GM19023 (cell line): ENCODE data around the gene PNPLA1.
A peak's percentile ranks its signal among the peaks of the same experiment; 100 is the strongest.

Source experiments
- ATAC-seq: cut with Tn5 transposase; IDR thresholded peaks from one replicate; pipeline ENCODE4 v1.9.1; 2021; ENCODE audit warnings: mild to moderate bottlenecking, moderate library complexity; ENCODE audit not compliant: unreplicated experiment

Gene PNPLA1

DNA sequence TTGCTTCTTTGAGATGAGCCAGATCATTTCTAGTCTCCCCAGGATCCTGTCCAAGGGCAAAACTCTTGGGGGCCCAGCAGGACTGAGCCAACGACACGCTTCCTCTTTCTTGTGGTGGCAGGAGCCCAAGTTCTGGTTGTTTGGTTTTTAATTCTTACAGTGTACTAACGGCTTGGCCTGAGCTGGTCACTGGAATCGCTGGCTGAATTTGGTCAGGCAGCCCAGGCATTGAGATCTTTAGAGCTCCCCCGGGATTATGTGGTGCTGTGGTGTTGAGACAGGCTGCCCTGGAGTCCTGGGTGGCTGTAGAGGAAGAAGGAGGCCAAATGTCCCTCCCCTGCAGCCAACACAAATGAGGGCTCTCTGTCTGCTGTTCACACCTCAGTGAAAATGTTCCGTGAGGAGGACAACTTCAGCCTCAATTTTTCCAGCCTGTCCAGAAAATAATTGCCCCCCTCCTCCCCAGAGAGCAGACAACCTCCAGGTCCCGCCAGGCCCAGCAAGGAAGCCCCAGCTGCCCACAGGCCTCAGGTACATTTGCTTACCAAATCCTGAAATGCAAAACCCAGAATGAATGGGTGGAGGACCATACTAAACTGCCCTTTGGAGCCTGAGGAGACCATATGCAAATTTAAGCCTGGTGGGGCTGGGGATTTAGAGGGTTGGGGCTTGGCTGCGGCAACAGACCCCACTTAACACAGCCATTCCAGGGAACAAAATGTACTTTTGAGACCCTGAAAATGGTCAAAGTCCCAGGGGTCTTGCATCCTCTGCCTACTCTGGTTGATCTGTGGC is 43.2 kb downstream of the PNPLA1 start:
- peak; percentile 64 for ATAC-seq

DNA sequence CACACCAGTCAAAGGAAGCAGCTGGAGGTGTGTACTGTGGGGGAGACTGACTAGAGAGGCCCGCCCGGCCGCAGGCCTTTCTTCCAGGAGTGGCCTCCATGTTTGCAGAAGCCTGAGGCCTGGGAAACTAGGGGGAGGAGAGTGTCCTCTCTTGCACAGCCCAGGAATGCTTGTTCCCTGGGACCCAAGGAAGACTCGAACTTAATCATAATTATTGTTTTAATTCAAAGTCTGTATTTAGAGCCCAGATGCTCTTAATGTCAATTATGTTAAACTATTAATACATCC is 43.7 kb downstream of the PNPLA1 start:
- ATAC-seq: no peak

DNA sequence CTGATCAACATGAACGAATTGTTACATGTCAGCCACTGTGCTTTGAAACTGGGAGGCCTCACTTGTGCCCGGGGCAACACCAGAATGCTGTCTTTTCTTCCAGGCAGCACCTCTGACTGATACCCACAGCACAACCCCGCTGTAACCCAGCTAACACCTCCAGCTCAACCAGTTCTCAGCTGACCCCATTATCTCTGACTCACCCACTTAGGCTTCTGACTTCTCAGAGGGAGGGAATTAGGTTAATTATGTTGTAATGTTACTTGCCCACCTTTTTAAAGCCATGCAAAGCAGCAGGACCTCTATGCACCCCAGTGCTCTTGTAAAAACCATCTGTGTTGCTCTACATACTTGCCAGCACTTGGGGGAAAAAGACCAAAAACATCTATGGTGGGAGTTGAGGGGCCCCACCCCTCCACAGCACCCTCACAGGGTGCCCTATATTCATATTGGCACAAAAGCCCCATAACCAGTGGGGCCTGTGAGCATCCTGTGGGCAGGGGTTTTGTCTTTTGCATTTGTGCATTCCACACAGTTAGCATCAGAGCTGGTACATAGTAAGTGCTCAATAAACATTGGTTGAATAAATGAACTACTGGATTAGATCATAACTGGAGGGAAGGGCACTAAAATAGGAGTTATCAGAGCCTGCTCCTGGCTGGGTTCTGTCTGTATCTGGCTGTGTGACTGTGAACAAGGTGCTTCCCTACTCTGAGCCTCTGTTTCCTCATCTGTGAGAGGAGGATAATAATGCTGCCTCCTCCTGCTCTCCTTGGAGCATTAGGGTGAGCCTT is 44.6 kb downstream of the PNPLA1 start:
- ATAC-seq: no peak

DNA sequence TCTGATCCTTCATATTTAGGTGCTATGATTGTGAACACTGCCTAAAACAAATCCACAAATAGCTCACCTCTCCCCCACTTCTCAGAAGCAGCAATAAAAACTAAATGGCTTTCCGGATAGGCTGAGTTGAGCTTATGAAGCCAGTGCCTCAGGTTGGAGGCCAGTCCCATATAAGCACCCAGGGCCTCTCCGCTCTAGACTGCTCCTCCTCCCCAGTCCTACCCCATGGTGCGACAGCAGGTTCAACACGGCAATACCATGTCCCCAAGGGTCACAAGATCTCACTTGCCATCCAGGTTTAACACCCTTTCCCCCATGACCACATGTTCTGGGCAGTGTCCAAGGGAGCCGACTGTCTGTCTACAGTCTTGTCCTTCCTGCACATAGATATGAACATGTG is 46.1 kb downstream of the PNPLA1 start:
- ATAC-seq: no peak

DNA sequence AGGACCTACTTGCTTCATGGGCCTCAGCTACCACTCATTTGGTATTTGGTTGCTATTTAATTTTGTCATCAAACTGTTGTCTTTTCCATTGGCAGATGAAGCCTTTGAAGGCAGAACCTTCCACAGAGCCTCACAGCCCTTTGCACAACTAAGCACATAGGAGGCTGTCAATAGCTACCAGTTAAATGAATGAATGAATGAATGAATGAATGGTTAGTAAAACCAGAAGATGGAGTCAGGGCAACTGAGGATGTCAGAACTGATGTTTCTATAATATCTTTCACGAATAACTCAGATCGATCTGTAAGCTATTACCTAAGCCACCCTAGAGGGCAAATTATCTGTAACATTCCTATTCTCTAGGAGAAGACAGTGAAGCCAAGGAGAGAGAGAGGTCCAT is 47.8 kb downstream of the PNPLA1 start:
- ATAC-seq: no peak

DNA sequence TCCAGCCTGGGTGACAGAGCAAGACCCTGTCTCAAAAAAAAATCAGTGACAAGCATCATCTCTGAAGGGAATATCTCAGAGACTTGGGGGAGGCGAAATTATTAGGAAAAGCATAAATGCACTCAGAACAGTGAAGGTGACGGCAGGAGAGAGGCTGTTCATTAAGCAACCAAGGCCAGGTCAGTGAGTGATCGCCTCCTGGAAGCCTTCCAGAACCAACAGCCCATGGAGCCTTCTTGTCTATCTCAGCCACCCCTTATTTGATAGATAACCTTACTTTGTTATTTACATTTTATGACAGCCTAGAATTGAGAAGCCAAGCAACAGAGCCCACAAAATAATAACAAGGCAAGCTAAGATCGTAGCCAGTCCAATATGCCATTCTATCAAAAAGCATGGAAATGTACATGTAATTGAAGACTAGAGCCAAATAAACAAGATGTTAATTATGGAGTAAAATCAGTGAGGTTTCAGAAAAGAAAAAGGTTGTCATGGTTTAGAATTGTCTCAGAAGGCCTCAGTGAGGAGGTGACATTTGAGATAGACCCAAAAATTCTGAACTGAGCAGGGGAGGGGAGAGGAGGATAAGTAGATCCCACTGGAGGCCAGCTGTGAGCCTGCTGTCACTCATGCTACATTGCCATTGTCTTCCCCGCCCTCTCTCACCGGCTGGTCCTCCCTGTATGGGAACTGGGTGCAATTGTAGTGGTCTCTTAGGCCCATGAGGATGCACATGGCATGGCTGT is 49.0 kb downstream of the PNPLA1 start:
- no peak for ATAC-seq

DNA sequence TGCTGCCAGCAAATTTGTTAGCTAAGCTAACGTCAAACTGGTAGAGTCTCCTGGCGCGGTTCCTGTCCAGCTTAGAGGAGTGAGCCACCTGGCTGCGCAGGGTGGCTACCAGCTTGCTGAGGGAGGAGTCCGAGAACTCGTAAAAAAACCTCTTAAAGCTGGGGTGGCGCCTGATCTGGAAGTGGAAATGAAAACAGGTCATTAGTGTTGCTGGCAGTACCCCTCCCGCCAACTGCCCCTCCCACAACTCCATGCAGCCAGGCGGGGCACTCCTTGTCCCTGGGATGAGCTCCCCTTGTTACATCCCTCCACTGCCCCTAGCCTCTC is 49.5 kb downstream of the PNPLA1 start:
- no peak for ATAC-seq

DNA sequence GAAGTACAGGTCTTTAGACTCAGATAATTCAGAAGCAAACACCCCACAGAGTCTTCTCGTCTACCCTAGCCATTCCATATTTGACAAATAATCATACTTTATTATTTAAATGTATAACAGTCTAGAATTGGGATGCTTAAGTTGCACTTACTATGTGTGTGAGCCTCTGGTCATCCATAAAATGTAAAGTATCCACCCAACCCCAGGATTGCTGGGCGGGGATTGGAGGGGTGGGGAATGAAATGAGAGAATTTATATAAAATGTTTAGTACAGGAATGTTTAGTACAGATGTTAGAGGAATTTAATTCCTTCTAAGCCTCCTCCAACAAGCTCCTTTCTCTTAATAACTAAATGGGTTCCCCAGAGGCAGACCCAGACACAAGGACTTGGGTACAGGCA is 50.0 kb downstream of the PNPLA1 start:
- ATAC-seq: no peak

DNA sequence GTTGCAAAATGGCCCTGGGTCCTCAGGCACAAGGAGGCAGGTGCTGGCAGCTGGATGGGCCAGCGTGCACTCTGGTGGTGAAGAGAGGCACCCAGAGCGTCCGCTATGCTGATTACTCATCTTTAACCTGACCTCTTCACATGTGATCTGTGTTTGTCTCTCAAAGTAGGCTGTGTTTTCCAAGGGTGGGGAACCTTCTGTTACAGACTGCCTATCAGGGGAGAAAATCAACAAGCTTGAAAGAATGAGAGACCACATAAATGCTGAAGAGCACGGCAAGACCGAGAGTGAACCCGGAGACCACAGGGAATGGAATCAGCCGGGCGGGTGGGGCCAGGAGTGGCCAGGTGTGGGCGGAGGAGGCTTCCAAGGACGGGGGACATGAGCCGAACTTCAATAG is 50.6 kb downstream of the PNPLA1 start:
- no peak for ATAC-seq

DNA sequence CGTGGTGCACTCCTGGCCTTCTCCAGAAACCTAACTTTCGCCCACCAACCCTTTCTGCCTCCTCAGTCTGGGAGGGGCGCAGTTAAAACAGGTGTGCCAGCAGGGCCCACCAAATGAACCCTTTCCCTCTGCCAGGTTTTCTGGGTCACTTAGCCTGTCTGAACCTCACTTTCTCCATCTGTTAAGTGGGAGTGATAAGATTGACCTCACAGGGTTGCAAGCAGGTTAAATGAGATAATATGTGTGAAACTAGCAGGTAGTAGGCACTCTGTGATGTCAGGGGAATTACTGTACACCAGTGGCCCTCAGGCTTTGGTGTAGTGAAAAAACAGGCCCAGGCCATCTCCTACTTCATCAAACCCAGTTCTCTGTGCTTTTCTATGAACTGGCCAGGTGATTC is 52.7 kb downstream of the PNPLA1 start:
- no peak for ATAC-seq

DNA sequence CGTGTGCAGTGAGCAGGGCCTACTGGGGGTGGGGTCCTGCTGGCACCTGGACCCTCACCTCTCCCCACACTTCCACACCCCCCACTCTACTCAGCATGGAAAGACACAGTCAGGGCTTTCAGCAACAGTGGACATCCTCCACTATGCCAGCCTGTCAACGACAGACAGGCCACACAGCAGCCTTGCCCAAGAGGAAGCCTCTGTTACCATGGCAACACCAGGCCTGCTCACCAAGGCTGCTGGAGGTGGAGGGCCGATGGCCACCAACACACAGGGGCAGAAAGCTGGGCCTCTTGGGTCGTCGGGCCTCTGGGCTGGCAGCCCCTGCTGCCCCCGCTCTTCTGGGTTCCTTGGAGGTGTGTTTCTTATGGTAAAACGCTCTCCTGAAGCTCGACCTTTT is 53.2 kb downstream of the PNPLA1 start:
- no peak for ATAC-seq

DNA sequence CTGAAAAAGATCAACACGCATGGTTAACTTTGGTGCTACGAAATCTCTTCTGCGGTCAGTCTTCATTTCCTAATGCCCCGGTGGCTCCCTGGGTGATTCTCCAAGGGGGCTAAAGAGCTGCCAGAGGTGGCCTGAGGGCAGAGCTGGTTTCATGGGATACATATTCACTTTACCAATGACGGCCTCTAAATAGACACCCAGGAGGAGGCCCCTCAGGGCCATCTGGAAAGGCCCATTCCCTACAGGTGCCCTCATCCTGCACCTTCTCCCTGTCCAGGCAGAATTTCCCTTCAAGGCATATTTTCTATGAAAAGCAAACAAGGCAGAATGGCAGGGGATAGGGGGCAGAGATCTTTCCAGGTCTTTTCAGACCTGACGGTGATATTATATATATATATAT is 54.3 kb downstream of the PNPLA1 start:
- no peak for ATAC-seq

DNA sequence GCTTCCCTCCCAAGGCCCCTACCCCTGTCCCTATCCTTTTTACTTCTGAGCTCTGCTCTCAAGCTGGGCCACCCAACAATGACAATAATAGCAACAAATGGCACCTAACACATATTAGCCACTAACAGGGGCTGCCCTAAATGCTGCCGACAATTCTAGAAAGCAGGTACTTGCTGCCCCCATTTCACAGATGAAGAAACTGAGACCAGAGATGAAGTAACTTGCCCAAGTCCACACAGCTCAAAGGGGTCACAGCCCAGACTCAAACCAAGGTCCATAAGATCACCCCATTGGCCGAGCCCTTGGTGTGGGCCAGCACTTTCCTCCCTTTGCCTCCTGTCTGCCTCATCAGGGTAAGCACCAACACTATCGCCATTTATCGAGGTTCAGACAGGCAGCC is 54.9 kb downstream of the PNPLA1 start:
- no peak for ATAC-seq

DNA sequence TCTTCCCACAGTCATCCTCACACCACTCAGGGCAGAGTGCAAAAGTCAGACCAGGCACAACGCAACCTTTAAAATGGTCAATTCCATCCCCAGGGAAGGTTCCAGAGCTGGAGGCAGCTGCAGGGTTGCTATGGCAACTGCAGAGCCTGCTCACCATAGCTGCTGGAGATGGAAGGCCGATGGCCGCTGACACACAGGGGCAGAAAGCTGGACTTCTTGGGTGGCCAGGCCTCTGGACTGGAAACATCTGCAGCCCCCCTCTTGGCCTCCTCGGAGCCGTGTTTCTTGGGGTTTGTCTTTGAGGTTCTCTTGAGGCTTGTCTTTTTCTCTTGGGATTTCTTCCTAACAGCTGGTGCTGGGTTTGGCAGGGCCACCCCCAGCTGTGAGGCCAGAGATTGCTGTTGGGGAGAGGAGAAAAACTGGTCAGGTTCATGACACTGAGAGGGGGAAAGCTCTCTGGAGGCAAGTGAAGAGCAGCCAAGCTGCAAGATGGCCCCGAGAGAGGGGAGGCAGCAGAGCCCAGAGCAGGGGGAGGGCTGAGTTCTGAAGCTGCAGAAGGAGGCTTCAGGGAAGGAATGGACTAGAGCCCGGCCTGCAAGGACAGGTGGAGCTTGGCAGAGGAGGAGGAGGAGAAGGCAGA is 56.6 kb downstream of the PNPLA1 start:
- ATAC-seq: no peak

DNA sequence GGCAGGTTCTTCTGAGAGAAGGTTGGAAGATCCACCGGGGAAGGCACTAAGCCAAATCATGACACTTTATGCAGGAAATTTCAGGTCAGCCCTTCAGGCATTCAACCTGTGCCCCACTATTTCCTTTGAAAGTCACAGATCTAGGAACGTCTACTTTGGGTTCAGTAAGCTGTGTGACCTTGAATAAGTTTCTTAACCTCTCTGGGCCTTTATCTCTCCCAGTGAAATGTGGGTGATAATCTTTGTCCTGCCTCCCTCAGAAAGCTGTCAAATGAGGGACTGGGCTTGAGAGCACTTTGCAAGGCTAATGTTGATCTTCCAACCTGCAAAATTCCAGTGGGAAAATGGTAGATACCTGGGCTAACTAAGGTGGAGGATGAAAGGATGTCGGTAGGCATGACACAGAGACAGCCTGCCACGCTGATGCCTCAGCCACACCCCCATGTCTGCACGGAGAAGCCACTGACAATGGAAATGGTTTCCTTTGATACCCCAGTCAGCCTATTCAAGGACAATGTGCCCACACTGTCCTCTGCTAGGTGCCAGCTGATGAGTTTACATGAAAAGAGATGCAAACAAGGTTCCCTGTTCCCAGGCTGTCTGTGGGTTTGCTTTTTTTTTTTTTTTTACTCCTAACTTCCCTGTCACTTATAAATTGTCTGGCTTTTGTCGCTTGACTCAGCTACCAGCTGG is 57.5 kb downstream of the PNPLA1 start:
- ATAC-seq: no peak

DNA sequence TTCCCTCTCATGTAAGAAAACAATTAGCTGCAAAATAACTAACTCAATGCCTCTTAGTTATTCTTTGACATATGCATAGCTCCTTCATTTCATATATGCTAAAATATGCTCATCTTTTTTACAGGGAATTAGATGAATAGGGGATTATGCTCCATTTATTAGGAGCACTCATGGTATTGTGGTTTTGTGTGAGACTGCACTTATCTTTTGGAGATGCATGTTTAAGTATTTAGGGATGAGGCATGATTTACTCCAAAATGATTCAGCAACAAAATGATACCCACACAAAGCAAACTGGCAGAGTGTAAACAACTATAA is 58.0 kb downstream of the PNPLA1 start:
- ATAC-seq: no peak

DNA sequence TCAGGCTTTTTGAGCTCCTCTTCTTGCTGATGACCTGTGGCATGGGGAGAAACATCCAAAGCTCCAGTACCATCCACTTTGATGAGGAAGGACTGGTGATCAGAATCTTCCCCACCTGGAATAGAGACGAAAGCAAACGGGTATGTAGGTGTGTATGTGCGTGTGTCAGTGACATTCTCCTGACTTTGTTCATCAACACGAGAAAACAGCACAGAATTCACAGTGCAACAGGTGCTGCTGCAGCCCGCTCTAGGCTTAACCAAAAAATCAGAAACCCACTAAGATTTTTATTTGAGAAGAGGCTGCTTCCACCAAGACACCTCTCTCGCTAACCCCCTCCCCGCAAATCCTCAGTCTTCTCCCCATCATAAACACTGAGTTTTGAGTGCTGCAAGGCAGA is 58.7 kb downstream of the PNPLA1 start:
- no peak for ATAC-seq

DNA sequence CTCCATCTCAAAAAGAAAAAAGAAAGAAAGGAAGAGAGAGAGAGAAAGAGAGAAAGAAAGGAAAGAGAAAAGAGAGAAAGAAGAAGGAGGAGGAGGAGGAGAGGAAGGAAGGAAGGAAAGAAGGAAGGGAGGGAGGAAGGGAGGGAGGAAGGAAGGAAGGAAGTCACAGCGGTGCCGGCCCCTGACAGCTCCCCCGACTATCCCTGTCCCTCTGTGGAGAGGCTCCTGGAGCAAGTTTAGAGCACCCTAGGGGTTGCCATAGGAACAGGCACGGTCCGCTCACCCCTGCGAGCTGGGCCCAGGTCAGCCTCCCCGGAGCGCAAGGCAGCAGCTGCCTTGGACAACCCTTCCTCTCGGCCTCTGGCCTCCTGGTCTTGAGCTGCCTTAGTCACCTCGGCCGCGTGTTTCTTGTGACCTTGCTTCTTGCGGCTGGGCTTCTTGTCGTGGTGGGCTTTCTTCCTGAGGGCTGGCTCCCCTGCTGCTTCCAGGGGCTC is 60.0 kb downstream of the PNPLA1 start:
- ATAC-seq: no peak

DNA sequence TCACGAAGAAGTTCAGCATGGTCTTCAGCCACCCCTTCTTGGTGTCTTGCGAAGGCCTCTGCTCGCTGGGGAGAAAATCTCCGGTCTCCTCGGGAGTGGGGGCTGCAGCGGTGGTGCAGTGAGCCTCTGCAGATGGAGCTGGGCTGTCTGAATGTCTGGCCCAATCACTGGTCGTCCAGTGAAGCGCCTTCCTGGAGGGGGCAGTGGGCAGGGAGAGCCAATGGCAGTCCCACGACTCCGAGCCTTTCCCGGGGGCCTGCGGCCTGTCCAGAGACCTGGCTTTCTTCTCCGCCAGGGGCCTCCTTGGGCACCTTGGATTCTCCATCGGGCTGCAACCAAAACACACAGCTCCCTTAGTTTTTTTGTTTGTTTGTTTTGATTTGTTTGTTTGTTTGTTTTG is 60.5 kb downstream of the PNPLA1 start:
- no peak for ATAC-seq

DNA sequence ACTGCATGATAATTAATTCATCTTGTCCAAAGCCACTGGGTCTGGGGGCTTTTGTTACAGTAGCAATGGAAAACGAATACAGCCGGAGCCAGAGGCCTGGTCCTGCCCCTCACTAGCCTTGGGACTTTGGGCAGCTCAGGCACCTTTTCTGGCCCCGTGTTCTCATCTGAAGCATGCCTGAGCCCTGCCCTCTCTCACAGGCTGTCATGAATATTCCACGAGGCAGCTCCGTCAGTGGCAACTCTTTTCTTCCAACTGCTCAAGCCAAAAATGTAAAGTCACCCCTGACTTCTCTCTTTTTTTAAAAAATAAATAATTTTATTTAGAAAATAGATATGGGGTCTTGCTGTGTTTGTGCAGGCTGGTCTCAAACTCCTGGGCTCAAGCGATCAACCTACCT is 61.5 kb downstream of the PNPLA1 start:
- no peak for ATAC-seq
